GM23338 (cell line): ENCODE measurements around the gene HMOX2. TPM values are rescaled to one million over a fixed set of nuclear protein-coding genes. Genes with fewer than 3 reads are reported as not detected.

Experiments used
- ATAC-seq: fragments of 200-7000 bp; cut with Tn5 transposase; 3 replicates; pipeline ENCODE4 v1.9.1; 2020
- DNase-seq: peaks from one replicate; pipeline ENCODE4 v3.0.0-alpha.2; 2015; ENCODE audit warnings: low spot score
- H2AFZ ChIP-seq: fragments of 200-600 bp; sonication (generic); 2 replicates; pipeline ENCODE4 v1.8.0; 2016; ENCODE audit warnings: antibody characterized with exemption, mild to moderate bottlenecking, moderate library complexity
- H3F3A ChIP-seq: fragments of 200-600 bp; sonication (generic); replicated peaks from 2 replicates; pipeline ENCODE4 v1.8.0; 2017; ENCODE audit warnings: antibody characterized with exemption, mixed run types, low read depth
- H3K27ac ChIP-seq: fragments of 200-600 bp; sonication (generic); 2 replicates; pipeline ENCODE4 v1.6.1; 2016; ENCODE audit warnings: low read depth
- H3K27me3 ChIP-seq: fragments of 200-600 bp; sonication (generic); 2 replicates; pipeline ENCODE4 v1.8.0; 2016; ENCODE audit warnings: mild to moderate bottlenecking, mixed run types, moderate library complexity; ENCODE audit not compliant: insufficient read depth
- H3K36me3 ChIP-seq: fragments of 200-600 bp; sonication (generic); 2 replicates; pipeline ENCODE4 v1.8.0; 2016; ENCODE audit warnings: mild to moderate bottlenecking; ENCODE audit not compliant: insufficient read depth
- H3K4me1 ChIP-seq: fragments of 200-600 bp; sonication (generic); 2 replicates; pipeline ENCODE4 v1.8.0; 2016; ENCODE audit warnings: mild to moderate bottlenecking, moderate library complexity; ENCODE audit not compliant: insufficient read depth
- H3K4me2 ChIP-seq: fragments of 200-600 bp; sonication (generic); 2 replicates; pipeline ENCODE4 v1.7.1; 2017; ENCODE audit warnings: mixed run types
- H3K4me3 ChIP-seq: fragments of 200-600 bp; sonication (generic); 2 replicates; pipeline ENCODE4 v1.6.1; 2016; ENCODE audit warnings: mixed run types
- H3K79me2 ChIP-seq: fragments of 200-600 bp; sonication (generic); replicated peaks from 2 replicates; pipeline ENCODE4 v1.8.0; 2017; ENCODE audit warnings: mild to moderate bottlenecking; ENCODE audit not compliant: insufficient read depth
- H3K9me2 ChIP-seq: fragments of 200-600 bp; sonication (generic); 2 replicates; pipeline ENCODE4 v1.8.0; 2017; ENCODE audit not compliant: insufficient read depth
- H4K20me1 ChIP-seq: fragments of 200-600 bp; sonication (generic); replicated peaks from 2 replicates; pipeline ENCODE4 v1.8.0; 2017; ENCODE audit warnings: mild to moderate bottlenecking; ENCODE audit not compliant: insufficient read depth
- H3K27ac Mint-ChIP-seq: 2 replicates; pipeline ENCODE4 v1.8.0; 2020; ENCODE audit warnings: inconsistent platforms, mild to moderate bottlenecking, moderate library complexity, mixed read lengths
- H3K27me3 Mint-ChIP-seq: 3 replicates; pipeline ENCODE4 v1.8.0; 2022; ENCODE audit warnings: low read depth, mild to moderate bottlenecking, moderate library complexity, mixed read lengths, inconsistent platforms; ENCODE audit not compliant: insufficient read depth, poor library complexity
- H3K36me3 Mint-ChIP-seq: 3 replicates; pipeline ENCODE4 v1.8.0; 2021; ENCODE audit warnings: low read depth, mild to moderate bottlenecking, inconsistent platforms, moderate library complexity, mixed read lengths
- H3K4me1 Mint-ChIP-seq: 3 replicates; pipeline ENCODE4 v1.8.0; 2020; ENCODE audit warnings: mild to moderate bottlenecking, inconsistent platforms, mixed read lengths
- H3K4me3 Mint-ChIP-seq: 3 replicates; pipeline ENCODE4 v1.8.0; 2021; ENCODE audit warnings: moderate library complexity, mild to moderate bottlenecking, inconsistent platforms, mixed read lengths
- H3K9me3 Mint-ChIP-seq: 3 replicates; pipeline ENCODE4 v1.8.0; 2020; ENCODE audit warnings: moderate library complexity, mild to moderate bottlenecking, inconsistent platforms, mixed read lengths
- CREB1 ChIP-seq: fragments of 250-450 bp; sonication (Bioruptor Pico); IDR thresholded peaks from 2 replicates; pipeline ENCODE4 v1.5.0; 2020; ENCODE audit warnings: low read depth, mild to moderate bottlenecking, moderate library complexity
- CTCF ChIP-seq, 2 experiments: fragments of 200-600 bp in 1 of 2; sonication (generic) in 1 of 2; conservative IDR thresholded peaks; 2 replicates each; pipeline versions ENCODE4 v1.5.1 to v1.6.1; 2016 to 2017; ENCODE audit warnings: antibody characterized with exemption in 2 of 2, low read depth in 2 of 2, mild to moderate bottlenecking in 2 of 2, moderate library complexity in 1 of 2
- ETS1 ChIP-seq: IDR thresholded peaks from 2 replicates; pipeline ENCODE4 v1.6.1; 2016; ENCODE audit warnings: antibody characterized with exemption
- EZH2phosphoT487 ChIP-seq: fragments of 200-600 bp; sonication (generic); IDR thresholded peaks from one replicate; pipeline ENCODE4 v1.8.1; 2018; ENCODE audit warnings: antibody characterized with exemption; ENCODE audit not compliant: unreplicated experiment
- JUNB ChIP-seq: IDR thresholded peaks from one replicate; pipeline ENCODE4 v1.6.1; 2016; ENCODE audit warnings: antibody characterized with exemption; ENCODE audit not compliant: unreplicated experiment
- POLR2AphosphoS5 ChIP-seq: IDR thresholded peaks from 2 replicates; pipeline ENCODE4 v1.6.1; 2016; ENCODE audit warnings: antibody characterized with exemption, low read depth
- REST ChIP-seq: IDR thresholded peaks from one replicate; pipeline ENCODE4 v1.6.1; 2018; ENCODE audit warnings: antibody characterized with exemption; ENCODE audit not compliant: unreplicated experiment
- STAT1 ChIP-seq: IDR thresholded peaks from one replicate; pipeline ENCODE4 v1.6.1; 2016; ENCODE audit warnings: antibody characterized with exemption; ENCODE audit not compliant: unreplicated experiment
- ZNF114 ChIP-seq: fragments of 250-450 bp; sonication (Bioruptor Pico); IDR thresholded peaks from 2 replicates; pipeline ENCODE4 v1.5.0; 2020; ENCODE audit warnings: mild to moderate bottlenecking, moderate library complexity
- ZNF331 ChIP-seq: fragments of 250-450 bp; sonication (Bioruptor Pico); IDR thresholded peaks from 2 replicates; pipeline ENCODE4 v1.5.0; 2020; ENCODE audit warnings: low read depth, mild to moderate bottlenecking, moderate library complexity
- ZNF462 ChIP-seq: fragments of 250-450 bp; sonication (Bioruptor Pico); IDR thresholded peaks from 2 replicates; pipeline ENCODE4 v1.5.0; 2020; ENCODE audit warnings: mild to moderate bottlenecking, moderate library complexity
- polyA plus RNA-seq: library from polyadenylated mRNA; unstranded; fragments of >200 nt; fragmentation: Nextera tagmentation; extraction: Ambion mirVana; gene quantifications from 2 replicates; pipeline ENCODE4 v1.2.1, GENCODE V29; 2016
- total RNA-seq: library from RNA; depleted of rRNA; stranded (reverse); fragments of >200 nt; shearing (Covaris generic); gene quantifications from 2 replicates; pipeline ENCODE4 v1.2.3, GENCODE V29; 2014

Gene HMOX2
- total and polyA plus RNA-seq, 2 experiments from 2014 or later = 33.0 to 38.1 TPM

GRCh38 chr16:4460936-4461249 lies 15.3 kb upstream of the HMOX2 start:
- DNase-seq (no peak), ATAC-seq (no peak; the same call in 2 of the 3 replicates)
- TF ChIP-seq JUNB (no peak), EZH2phosphoT487 (no peak), ZNF462 (CRISPR knock-in tag) (no peak), CTCF (conservative IDR thresholded peaks at IDR 0.05; ENCODE audit: low read depth in 2 of 2) (no peak), STAT1 (no peak), ZNF114 (CRISPR knock-in tag) (no peak), ZNF331 (CRISPR knock-in tag) (no peak), REST (no peak), POLR2AphosphoS5 (no peak), ETS1 (no peak), CREB1 (CRISPR knock-in tag) (no peak)
- peaks cover 6% of the 10 kb centered on the region; the same call in 1 of the 2 replicates for H4K20me1 ChIP-seq
- H3K4me1 ChIP-seq = no peaks in the 10 kb centered on the region
- no peaks in the 10 kb centered on the region for H3K9me2 ChIP-seq
- peaks cover 27% of the 10 kb centered on the region for H3K27me3 Mint-ChIP-seq
- H3K36me3 ChIP-seq = peaks cover 9% of the 10 kb centered on the region
- no peaks in the 10 kb centered on the region for H3K27me3 ChIP-seq
- H3F3A ChIP-seq = peaks cover 28% of the 10 kb centered on the region; the same call in 1 of the 2 replicates
- no peak overlapping the region for H3K4me3 ChIP-seq
- no peak overlapping the region for H3K4me3 Mint-ChIP-seq
- H3K79me2 ChIP-seq = no peaks in the 10 kb centered on the region; the same call in 1 of the 2 replicates
- H2AFZ ChIP-seq = no peak overlapping the region
- peaks cover 46% of the 10 kb centered on the region for H3K36me3 Mint-ChIP-seq
- no peak overlapping the region for H3K4me2 ChIP-seq
- H3K27ac Mint-ChIP-seq = no peak overlapping the region
- no peaks in the 10 kb centered on the region for H3K9me3 Mint-ChIP-seq
- peaks cover 12% of the 10 kb centered on the region for H3K4me1 Mint-ChIP-seq
- H3K27ac ChIP-seq = 0 out of 2 replicates have a peak overlapping the region, but pooled peaks have one; percentile 55
